GM10847 (cell line): ENCODE data around the gene FBXL13.

Experiments used
- POLR2A ChIP-seq: IDR thresholded peaks from 2 replicates; pipeline ENCODE4 v1.6.1; 2011; ENCODE audit not compliant: insufficient read length; ENCODE audit errors: extremely low read depth

Gene FBXL13

DNA sequence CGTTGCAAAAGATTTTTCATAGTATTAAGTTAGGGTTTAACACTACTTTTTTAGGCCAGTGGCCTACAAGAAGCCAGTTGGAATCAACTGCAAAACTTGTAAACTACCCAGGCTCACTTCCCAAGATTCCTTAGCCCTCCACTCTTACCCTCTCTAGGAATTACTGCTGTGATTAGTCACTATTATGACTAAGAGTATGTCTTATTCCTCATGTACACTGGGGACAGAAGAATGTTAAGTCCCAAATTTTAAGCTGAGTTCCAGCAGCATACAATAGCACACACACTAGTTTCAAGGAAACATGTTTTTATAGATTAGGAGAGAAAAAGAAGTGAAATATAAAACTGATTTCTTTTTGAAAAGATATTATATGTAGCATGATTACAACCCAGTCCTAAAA, 42.8 kb downstream of the FBXL13 start:
- no peak for TF ChIP-seq POLR2A

DNA sequence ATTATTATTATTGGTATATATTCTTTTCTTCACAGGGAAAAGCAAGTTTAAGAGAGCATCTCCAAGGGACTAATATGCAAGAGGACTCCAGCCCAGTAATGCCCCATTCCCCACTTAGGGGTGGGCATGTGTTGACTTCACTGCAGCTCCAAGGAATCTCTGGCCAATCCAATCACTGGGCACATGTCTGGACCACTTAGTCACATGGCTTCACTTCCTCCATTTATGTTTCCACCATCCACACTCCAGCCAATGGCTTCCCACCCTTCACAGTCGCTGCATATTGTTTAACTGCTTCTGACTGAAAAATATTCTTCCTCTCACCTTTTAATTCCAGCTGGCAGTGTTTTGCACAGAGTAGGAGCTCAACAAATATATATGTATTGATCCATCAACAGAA, 43.6 kb downstream of the FBXL13 start:
- TF ChIP-seq POLR2A = no peak

DNA sequence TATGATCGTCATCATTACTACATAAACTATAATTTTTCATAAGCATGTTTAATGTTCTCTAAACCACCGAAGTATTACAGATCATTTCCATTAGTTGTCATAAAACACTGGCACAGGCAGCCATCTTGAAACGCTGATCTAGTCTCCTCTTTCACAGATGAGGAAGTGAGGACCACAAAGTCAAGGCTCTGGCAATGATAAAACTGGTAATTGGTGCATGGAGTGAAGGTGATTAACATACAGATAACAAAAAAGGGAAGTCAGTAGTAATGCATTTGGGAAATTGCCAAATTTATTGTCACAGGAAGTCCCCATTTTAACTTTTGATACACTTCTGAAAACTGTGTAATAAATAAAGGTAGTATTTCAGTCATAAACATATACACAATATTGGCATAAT, 49.3 kb downstream of the FBXL13 start:
- no peak for TF ChIP-seq POLR2A

GRCh38 chr7:103011650-103012049, 62.9 kb downstream of the FBXL13 start:
- TF ChIP-seq POLR2A = no peak

GRCh38 chr7:103010211-103010610, 64.4 kb downstream of the FBXL13 start:
- TF ChIP-seq POLR2A = no peak

GRCh38 chr7:103009466-103010185, 65.0 kb downstream of the FBXL13 start:
- no peak for TF ChIP-seq POLR2A

DNA sequence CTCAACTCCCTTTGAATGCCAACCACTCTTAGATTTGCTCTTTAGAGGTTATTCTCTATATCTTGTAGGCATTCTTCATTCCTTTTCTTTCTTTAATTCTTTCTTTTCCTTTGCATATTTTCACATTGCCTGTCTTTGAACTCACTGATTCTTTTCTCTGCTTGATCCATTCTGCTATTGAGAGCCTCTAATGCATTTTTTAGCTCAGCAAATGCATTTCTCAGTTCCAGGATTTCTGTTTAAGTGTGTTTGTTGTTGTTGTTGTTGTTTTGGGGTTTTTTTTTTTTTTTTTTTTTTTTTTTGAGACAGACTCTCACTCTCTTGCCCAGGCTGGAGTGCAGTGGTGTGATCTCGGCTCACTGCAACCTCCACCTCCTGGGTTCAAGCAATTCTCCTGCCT, 71.6 kb downstream of the FBXL13 start:
- no peak for TF ChIP-seq POLR2A

DNA sequence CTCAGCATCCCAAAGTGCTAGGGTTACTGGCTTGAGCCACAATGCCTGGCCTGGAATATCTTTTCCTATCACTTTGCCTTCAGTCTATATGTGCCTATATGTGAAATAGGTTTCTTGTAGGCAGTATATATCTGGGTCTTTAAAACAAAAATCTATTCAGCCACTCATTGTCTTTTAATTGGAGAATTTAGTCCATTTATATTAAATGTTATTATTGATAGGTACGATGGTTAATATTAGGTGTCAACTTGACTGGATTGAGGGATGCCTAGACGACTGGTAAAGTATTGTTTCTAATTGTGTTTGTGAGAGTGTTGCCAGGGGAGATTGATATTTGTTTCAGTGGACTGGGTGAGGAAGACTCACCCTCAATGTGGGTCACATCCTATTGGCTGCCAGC, 73.4 kb downstream of the FBXL13 start:
- no peak for TF ChIP-seq POLR2A

DNA sequence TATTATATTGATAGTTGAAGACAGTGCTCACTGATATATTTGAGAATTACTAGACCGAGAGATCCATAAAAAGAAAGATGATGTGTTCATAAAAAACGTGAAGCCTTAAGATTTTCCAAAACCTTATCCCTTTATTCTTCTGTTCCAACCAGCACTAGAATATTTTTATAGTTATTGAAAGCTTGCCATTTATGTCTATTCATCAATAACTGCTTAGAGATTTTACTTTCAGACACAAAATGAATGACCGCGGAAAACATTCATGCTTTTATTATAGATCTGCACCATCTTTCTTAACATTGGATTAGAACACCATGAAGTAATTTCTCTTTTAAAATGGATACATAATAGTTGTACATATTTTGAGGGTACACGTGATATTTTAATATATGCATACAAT, 77.6 kb downstream of the FBXL13 start:
- no peak for TF ChIP-seq POLR2A

GRCh38 chr7:102994567-102994966, 80.0 kb downstream of the FBXL13 start:
- no peak for TF ChIP-seq POLR2A

DNA sequence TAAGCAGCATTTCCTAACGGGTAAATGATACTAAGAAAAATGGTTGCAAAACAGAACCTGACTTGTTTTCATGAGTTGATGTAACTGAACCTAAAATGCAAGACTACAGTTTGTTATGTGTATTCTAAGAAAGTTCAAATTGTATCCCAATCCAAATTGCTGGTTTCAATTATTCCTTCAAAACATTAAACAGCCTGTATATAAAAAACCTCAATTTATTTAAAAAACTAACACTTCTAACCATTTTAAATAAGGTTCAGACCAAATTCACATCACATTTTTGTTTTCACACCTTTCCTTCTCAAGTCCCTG, 80.9 kb downstream of the FBXL13 start:
- no peak for TF ChIP-seq POLR2A

DNA sequence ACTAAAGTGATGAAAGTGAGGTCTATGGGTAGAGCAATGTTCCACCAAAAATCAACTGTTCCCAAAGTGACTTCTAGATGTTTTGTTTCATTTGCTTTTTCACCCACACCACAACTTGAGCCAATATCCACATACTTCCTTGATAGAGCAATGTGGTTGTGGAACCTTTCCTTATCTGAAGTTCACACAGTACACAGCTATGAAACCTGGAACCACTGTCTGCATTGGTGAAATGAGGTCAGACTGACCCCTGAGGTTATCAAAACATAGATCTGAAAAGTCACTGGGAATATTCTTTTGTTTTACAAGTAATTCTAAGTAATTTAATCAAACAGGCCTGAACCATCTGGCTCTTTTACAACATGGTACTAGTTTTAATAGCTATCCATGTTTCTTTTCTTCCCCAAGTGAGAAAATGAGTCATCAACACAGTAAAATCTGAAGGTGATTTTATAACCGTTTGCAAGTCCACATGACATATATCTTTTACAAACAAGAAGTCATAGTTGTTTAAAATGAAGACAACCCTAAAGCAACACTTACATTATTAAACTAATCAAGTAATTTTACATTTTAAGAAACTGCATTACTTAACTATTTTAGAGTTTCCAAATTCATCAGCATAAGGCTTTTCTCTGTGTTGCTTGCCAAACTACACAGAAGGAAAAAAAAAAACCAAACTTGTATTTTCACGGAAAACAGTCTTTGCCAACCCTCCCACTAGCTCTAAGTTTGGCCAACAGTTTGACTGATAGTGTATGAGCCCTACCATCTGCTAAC, 81.5 kb downstream of the FBXL13 start:
- TF ChIP-seq POLR2A = no peak

DNA sequence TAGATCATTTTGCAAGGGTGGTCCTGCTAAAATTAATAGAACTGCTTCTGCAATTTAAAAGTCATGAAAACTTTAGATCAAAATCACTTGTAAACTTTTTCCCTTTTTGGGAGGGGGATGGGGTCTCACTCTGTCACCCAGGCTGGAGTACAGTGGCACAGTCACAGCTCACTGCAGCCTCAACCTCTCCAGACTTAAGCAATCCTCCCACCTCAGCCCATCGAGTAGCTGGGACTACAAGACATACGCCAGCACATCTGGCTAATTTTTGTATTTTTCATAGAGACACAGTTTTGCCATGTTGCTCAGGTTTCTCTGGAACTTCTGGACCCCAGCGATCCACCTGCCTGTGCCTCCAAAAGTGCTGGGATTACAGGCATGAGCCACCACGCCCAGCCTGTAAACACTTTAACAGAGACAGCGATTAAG, 82.1 kb downstream of the FBXL13 start:
- TF ChIP-seq POLR2A = no peak

GRCh38 chr7:102991540-102992214, 82.9 kb downstream of the FBXL13 start:
- TF ChIP-seq POLR2A = no peak

DNA sequence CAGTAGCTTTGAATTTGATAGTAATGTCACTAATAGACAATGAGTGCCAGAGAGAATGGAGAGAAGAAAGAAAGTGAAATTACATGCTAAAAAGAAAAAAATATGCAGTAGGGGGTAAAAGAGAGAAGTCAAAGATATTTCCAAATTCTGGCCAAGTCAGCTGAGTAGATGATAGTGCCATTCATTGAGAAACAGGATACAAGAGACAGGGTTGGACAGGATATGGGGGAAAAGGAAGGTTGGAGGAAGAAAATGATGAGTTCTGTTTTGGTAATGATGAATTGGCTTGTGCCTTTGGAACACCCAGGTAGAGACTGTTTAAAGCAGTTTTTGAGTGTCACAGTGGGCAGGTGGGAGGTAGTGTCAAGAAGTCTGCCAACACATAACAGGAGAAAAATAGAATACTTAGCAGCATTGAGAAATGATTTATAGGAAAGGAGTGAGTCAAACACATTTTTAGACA, 83.5 kb downstream of the FBXL13 start:
- no peak for TF ChIP-seq POLR2A

GRCh38 chr7:102990642-102991041, 84.0 kb downstream of the FBXL13 start:
- TF ChIP-seq POLR2A = no peak
